GM23338 (cell line): ENCODE data around the gene ELMOD3. TPM values are rescaled to one million over a fixed set of nuclear protein-coding genes. Genes with fewer than 3 reads are reported as not detected.

Experiments
- ATAC-seq: fragments of 200-7000 bp; cut with Tn5 transposase; 3 replicates; pipeline ENCODE4 v1.9.1; 2020
- DNase-seq: peaks from one replicate; pipeline ENCODE4 v3.0.0-alpha.2; 2015; ENCODE audit warnings: low spot score
- H2AFZ ChIP-seq: fragments of 200-600 bp; sonication (generic); 2 replicates; pipeline ENCODE4 v1.8.0; 2016; ENCODE audit warnings: antibody characterized with exemption, mild to moderate bottlenecking, moderate library complexity
- H3F3A ChIP-seq: fragments of 200-600 bp; sonication (generic); replicated peaks from 2 replicates; pipeline ENCODE4 v1.8.0; 2017; ENCODE audit warnings: antibody characterized with exemption, mixed run types, low read depth
- H3K27ac ChIP-seq: fragments of 200-600 bp; sonication (generic); 2 replicates; pipeline ENCODE4 v1.6.1; 2016; ENCODE audit warnings: low read depth
- H3K27me3 ChIP-seq: fragments of 200-600 bp; sonication (generic); 2 replicates; pipeline ENCODE4 v1.8.0; 2016; ENCODE audit warnings: mild to moderate bottlenecking, mixed run types, moderate library complexity; ENCODE audit not compliant: insufficient read depth
- H3K36me3 ChIP-seq: fragments of 200-600 bp; sonication (generic); 2 replicates; pipeline ENCODE4 v1.8.0; 2016; ENCODE audit warnings: mild to moderate bottlenecking; ENCODE audit not compliant: insufficient read depth
- H3K4me1 ChIP-seq: fragments of 200-600 bp; sonication (generic); 2 replicates; pipeline ENCODE4 v1.8.0; 2016; ENCODE audit warnings: mild to moderate bottlenecking, moderate library complexity; ENCODE audit not compliant: insufficient read depth
- H3K4me2 ChIP-seq: fragments of 200-600 bp; sonication (generic); 2 replicates; pipeline ENCODE4 v1.7.1; 2017; ENCODE audit warnings: mixed run types
- H3K4me3 ChIP-seq: fragments of 200-600 bp; sonication (generic); 2 replicates; pipeline ENCODE4 v1.6.1; 2016; ENCODE audit warnings: mixed run types
- H3K79me2 ChIP-seq: fragments of 200-600 bp; sonication (generic); replicated peaks from 2 replicates; pipeline ENCODE4 v1.8.0; 2017; ENCODE audit warnings: mild to moderate bottlenecking; ENCODE audit not compliant: insufficient read depth
- H3K9me2 ChIP-seq: fragments of 200-600 bp; sonication (generic); 2 replicates; pipeline ENCODE4 v1.8.0; 2017; ENCODE audit not compliant: insufficient read depth
- H4K20me1 ChIP-seq: fragments of 200-600 bp; sonication (generic); replicated peaks from 2 replicates; pipeline ENCODE4 v1.8.0; 2017; ENCODE audit warnings: mild to moderate bottlenecking; ENCODE audit not compliant: insufficient read depth
- H3K27ac Mint-ChIP-seq: 2 replicates; pipeline ENCODE4 v1.8.0; 2020; ENCODE audit warnings: inconsistent platforms, mild to moderate bottlenecking, moderate library complexity, mixed read lengths
- H3K27me3 Mint-ChIP-seq: 3 replicates; pipeline ENCODE4 v1.8.0; 2022; ENCODE audit warnings: low read depth, mild to moderate bottlenecking, moderate library complexity, mixed read lengths, inconsistent platforms; ENCODE audit not compliant: insufficient read depth, poor library complexity
- H3K36me3 Mint-ChIP-seq: 3 replicates; pipeline ENCODE4 v1.8.0; 2021; ENCODE audit warnings: low read depth, mild to moderate bottlenecking, inconsistent platforms, moderate library complexity, mixed read lengths
- H3K4me1 Mint-ChIP-seq: 3 replicates; pipeline ENCODE4 v1.8.0; 2020; ENCODE audit warnings: mild to moderate bottlenecking, inconsistent platforms, mixed read lengths
- H3K4me3 Mint-ChIP-seq: 3 replicates; pipeline ENCODE4 v1.8.0; 2021; ENCODE audit warnings: moderate library complexity, mild to moderate bottlenecking, inconsistent platforms, mixed read lengths
- H3K9me3 Mint-ChIP-seq: 3 replicates; pipeline ENCODE4 v1.8.0; 2020; ENCODE audit warnings: moderate library complexity, mild to moderate bottlenecking, inconsistent platforms, mixed read lengths
- CREB1 ChIP-seq: fragments of 250-450 bp; sonication (Bioruptor Pico); IDR thresholded peaks from 2 replicates; pipeline ENCODE4 v1.5.0; 2020; ENCODE audit warnings: low read depth, mild to moderate bottlenecking, moderate library complexity
- EZH2 ChIP-seq: fragments of 200-600 bp; sonication (generic); IDR thresholded peaks from one replicate; pipeline ENCODE4 v1.8.0; 2017; ENCODE audit warnings: antibody characterized with exemption, mild to moderate bottlenecking, low read depth; ENCODE audit not compliant: unreplicated experiment
- JUNB ChIP-seq: IDR thresholded peaks from one replicate; pipeline ENCODE4 v1.6.1; 2016; ENCODE audit warnings: antibody characterized with exemption; ENCODE audit not compliant: unreplicated experiment
- NANOG ChIP-seq: IDR thresholded peaks from 2 replicates; pipeline ENCODE4 v1.6.1; 2016; ENCODE audit warnings: antibody characterized with exemption, borderline replicate concordance
- POLR2AphosphoS5 ChIP-seq: IDR thresholded peaks from 2 replicates; pipeline ENCODE4 v1.6.1; 2016; ENCODE audit warnings: antibody characterized with exemption, low read depth
- STAT1 ChIP-seq: IDR thresholded peaks from one replicate; pipeline ENCODE4 v1.6.1; 2016; ENCODE audit warnings: antibody characterized with exemption; ENCODE audit not compliant: unreplicated experiment
- ZNF114 ChIP-seq: fragments of 250-450 bp; sonication (Bioruptor Pico); IDR thresholded peaks from 2 replicates; pipeline ENCODE4 v1.5.0; 2020; ENCODE audit warnings: mild to moderate bottlenecking, moderate library complexity
- ZNF331 ChIP-seq: fragments of 250-450 bp; sonication (Bioruptor Pico); IDR thresholded peaks from 2 replicates; pipeline ENCODE4 v1.5.0; 2020; ENCODE audit warnings: low read depth, mild to moderate bottlenecking, moderate library complexity
- polyA plus RNA-seq: library from polyadenylated mRNA; unstranded; fragments of >200 nt; fragmentation: Nextera tagmentation; extraction: Ambion mirVana; gene quantifications from 2 replicates; pipeline ENCODE4 v1.2.1, GENCODE V29; 2016
- total RNA-seq: library from RNA; depleted of rRNA; stranded (reverse); fragments of >200 nt; shearing (Covaris generic); gene quantifications from 2 replicates; pipeline ENCODE4 v1.2.3, GENCODE V29; 2014
- TF ChIP-seq, protein P1 (sequence below): fragments of 250-450 bp; sonication (Bioruptor Pico); IDR thresholded peaks from 2 replicates; pipeline ENCODE4 v1.5.0; 2020; ENCODE audit warnings: mild to moderate bottlenecking, moderate library complexity
- TF ChIP-seq, protein P2 (sequence below): IDR thresholded peaks from one replicate; pipeline ENCODE4 v1.6.1; 2018; ENCODE audit warnings: antibody characterized with exemption; ENCODE audit not compliant: unreplicated experiment
- TF ChIP-seq, protein P3 (sequence below): IDR thresholded peaks from 2 replicates; pipeline ENCODE4 v1.6.1; 2016; ENCODE audit warnings: antibody characterized with exemption

The ELMOD3 gene
- total and polyA plus RNA-seq, 2 experiments from 2014 or later, result 8.6 to 8.9 TPM

DNA sequence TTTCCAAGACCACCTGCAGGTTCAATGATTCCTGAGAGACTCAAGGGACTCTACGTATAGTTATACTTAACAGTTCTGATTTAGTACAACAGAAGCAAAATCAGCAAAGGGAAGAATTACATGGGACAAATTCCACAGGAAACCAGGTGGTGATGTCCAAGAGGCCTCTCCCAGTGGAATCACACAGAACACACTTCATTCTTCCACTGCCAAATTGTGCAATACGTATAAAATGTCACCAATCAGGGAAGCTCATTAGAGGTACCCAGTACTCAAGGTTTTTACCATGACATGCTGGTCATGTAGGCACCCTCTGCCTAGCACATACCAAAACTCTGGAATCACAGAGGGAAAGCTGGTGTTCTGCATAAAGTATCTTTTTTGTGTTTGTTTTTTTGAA, 33.2 kb downstream of the ELMOD3 start (continued):
- TF ChIP-seq, protein P1, sequence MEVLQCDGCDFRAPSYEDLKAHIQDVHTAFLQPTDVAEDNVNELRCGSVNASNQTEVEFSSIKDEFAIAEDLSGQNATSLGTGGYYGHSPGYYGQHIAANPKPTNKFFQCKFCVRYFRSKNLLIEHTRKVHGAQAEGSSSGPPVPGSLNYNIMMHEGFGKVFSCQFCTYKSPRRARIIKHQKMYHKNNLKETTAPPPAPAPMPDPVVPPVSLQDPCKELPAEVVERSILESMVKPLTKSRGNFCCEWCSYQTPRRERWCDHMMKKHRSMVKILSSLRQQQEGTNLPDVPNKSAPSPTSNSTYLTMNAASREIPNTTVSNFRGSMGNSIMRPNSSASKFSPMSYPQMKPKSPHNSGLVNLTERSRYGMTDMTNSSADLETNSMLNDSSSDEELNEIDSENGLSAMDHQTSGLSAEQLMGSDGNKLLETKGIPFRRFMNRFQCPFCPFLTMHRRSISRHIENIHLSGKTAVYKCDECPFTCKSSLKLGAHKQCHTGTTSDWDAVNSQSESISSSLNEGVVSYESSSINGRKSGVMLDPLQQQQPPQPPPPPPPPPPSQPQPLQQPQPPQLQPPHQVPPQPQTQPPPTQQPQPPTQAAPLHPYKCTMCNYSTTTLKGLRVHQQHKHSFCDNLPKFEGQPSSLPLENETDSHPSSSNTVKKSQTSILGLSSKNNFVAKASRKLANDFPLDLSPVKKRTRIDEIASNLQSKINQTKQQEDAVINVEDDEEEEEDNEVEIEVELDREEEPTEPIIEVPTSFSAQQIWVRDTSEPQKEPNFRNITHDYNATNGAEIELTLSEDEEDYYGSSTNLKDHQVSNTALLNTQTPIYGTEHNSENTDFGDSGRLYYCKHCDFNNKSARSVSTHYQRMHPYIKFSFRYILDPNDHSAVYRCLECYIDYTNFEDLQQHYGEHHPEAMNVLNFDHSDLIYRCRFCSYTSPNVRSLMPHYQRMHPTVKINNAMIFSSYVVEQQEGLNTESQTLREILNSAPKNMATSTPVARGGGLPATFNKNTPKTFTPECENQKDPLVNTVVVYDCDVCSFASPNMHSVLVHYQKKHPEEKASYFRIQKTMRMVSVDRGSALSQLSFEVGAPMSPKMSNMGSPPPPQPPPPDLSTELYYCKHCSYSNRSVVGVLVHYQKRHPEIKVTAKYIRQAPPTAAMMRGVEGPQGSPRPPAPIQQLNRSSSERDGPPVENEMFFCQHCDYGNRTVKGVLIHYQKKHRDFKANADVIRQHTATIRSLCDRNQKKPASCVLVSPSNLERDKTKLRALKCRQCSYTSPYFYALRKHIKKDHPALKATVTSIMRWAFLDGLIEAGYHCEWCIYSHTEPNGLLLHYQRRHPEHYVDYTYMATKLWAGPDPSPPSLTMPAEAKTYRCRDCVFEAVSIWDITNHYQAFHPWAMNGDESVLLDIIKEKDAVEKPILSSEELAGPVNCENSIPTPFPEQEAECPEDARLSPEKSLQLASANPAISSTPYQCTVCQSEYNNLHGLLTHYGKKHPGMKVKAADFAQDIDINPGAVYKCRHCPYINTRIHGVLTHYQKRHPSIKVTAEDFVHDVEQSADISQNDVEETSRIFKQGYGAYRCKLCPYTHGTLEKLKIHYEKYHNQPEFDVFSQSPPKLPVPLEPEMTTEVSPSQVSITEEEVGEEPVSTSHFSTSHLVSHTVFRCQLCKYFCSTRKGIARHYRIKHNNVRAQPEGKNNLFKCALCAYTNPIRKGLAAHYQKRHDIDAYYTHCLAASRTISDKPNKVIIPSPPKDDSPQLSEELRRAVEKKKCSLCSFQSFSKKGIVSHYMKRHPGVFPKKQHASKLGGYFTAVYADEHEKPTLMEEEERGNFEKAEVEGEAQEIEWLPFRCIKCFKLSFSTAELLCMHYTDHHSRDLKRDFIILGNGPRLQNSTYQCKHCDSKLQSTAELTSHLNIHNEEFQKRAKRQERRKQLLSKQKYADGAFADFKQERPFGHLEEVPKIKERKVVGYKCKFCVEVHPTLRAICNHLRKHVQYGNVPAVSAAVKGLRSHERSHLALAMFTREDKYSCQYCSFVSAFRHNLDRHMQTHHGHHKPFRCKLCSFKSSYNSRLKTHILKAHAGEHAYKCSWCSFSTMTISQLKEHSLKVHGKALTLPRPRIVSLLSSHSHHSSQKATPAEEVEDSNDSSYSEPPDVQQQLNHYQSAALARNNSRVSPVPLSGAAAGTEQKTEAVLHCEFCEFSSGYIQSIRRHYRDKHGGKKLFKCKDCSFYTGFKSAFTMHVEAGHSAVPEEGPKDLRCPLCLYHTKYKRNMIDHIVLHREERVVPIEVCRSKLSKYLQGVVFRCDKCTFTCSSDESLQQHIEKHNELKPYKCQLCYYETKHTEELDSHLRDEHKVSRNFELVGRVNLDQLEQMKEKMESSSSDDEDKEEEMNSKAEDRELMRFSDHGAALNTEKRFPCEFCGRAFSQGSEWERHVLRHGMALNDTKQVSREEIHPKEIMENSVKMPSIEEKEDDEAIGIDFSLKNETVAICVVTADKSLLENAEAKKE, result no peak

DNA sequence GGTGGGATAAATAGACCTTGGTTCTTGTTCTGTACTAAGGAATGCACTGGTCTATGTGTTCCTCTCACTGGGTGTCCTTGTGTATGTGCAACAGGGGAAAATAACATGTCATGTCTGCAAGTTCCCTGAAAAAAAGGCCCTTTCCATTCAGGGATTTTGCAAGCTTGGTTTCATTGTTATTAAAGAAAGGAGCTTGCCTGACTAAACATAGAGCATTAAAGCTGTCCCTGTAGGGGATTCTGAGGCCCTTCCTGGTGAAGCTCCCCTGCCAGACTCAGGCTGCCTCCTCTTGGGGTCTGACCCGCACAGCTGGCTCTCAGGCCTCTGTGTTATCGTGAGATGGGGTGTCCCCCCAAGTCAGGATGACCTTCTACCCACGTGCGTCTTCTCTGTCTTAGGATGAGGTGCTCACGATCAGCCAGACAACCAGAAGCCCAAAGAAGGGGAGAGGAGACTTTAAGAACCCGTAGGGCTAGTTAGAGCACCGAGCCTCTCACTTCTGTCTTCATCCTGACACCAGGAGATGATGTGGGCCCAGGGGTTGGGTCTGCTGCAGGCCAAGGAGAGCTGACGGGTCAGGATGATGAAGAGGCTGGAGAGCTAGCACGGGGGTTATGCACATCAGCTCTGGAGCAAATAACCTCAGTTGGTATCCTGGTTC, 34.4 kb downstream of the ELMOD3 start:
- Histone ChIP-seq H4K20me1 (no peaks in the 10 kb centered on the region), H3K79me2 (no peaks in the 10 kb centered on the region), H3K27ac (no peak overlapping the region), H3K9me2 (no peaks in the 10 kb centered on the region), H3K27me3 (no peaks in the 10 kb centered on the region), H3K4me2 (no peak overlapping the region), H3F3A (0 out of 2 replicates have a peak, but pooled peaks cover 7% of the 10 kb centered on the region), H2AFZ (no peak overlapping the region), H3K4me3 (no peak overlapping the region), H3K4me1 (peaks cover 11% of the 10 kb centered on the region), H3K36me3 (no peaks in the 10 kb centered on the region)
- Mint-ChIP-seq H3K4me1 (peaks cover 29% of the 10 kb centered on the region), H3K9me3 (no peaks in the 10 kb centered on the region), H3K27ac (no peak overlapping the region), H3K27me3 (peaks cover 7% of the 10 kb centered on the region), H3K4me3 (no peak overlapping the region), H3K36me3 (peaks cover 5% of the 10 kb centered on the region; the same call in 2 of the 3 replicates)
- ATAC-seq (no peak), DNase-seq (no peak)
- no peak for TF ChIP-seq CREB1 (CRISPR knock-in tag)
- TF ChIP-seq POLR2AphosphoS5, result no peak
- TF ChIP-seq, protein P2, sequence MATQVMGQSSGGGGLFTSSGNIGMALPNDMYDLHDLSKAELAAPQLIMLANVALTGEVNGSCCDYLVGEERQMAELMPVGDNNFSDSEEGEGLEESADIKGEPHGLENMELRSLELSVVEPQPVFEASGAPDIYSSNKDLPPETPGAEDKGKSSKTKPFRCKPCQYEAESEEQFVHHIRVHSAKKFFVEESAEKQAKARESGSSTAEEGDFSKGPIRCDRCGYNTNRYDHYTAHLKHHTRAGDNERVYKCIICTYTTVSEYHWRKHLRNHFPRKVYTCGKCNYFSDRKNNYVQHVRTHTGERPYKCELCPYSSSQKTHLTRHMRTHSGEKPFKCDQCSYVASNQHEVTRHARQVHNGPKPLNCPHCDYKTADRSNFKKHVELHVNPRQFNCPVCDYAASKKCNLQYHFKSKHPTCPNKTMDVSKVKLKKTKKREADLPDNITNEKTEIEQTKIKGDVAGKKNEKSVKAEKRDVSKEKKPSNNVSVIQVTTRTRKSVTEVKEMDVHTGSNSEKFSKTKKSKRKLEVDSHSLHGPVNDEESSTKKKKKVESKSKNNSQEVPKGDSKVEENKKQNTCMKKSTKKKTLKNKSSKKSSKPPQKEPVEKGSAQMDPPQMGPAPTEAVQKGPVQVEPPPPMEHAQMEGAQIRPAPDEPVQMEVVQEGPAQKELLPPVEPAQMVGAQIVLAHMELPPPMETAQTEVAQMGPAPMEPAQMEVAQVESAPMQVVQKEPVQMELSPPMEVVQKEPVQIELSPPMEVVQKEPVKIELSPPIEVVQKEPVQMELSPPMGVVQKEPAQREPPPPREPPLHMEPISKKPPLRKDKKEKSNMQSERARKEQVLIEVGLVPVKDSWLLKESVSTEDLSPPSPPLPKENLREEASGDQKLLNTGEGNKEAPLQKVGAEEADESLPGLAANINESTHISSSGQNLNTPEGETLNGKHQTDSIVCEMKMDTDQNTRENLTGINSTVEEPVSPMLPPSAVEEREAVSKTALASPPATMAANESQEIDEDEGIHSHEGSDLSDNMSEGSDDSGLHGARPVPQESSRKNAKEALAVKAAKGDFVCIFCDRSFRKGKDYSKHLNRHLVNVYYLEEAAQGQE, result no peak
- no peak for TF ChIP-seq ZNF114
- TF ChIP-seq JUNB, result no peak
- TF ChIP-seq, protein P3, sequence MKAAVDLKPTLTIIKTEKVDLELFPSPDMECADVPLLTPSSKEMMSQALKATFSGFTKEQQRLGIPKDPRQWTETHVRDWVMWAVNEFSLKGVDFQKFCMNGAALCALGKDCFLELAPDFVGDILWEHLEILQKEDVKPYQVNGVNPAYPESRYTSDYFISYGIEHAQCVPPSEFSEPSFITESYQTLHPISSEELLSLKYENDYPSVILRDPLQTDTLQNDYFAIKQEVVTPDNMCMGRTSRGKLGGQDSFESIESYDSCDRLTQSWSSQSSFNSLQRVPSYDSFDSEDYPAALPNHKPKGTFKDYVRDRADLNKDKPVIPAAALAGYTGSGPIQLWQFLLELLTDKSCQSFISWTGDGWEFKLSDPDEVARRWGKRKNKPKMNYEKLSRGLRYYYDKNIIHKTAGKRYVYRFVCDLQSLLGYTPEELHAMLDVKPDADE, result no peak
- no peak for TF ChIP-seq STAT1
- no peak for TF ChIP-seq NANOG
- TF ChIP-seq EZH2, result no peak
- TF ChIP-seq ZNF331, result no peak
